Measurements from ENCODE around the gene ANKMY1.

GRCh38 chr2:240522406-240522805, 35.4 kb downstream of the ANKMY1 start:
- TF ChIP-seq CTCF (conservative IDR thresholded peaks at IDR 0.05; ENCODE audit: low read length) = no peak
- no peak for TF ChIP-seq EZH2phosphoT487 (IDR thresholded peaks at IDR 0.05; ENCODE audit: borderline replicate concordance)
